Omental fat pad (tissue), 4 donors: ENCODE results near the gene OTUB1. TPM values are rescaled to one million over a fixed set of nuclear protein-coding genes. Genes with fewer than 3 reads are reported as not detected.
"Not testable (repeated sequence)": the region's sequence is repeated elsewhere in the genome, so short reads cannot be mapped to it uniquely, and the experiment has no call there.

Source experiments
- ATAC-seq: fragments of 150-250 bp; one replicate; pipeline ENCODE4 v1.9.1; 2016; ENCODE audit warnings: mild to moderate bottlenecking, moderate library complexity; ENCODE audit not compliant: low FRiP score
- DNase-seq: peaks from one replicate; pipeline ENCODE4 v3.0.0-alpha.2; 2019; ENCODE audit warnings: low spot score
- total RNA-seq, 4 donors: library from RNA; depleted of rRNA; stranded (reverse); fragments of >200 nt; gene quantifications; one replicate each; pipeline ENCODE4 v1.1.0, GENCODE V29; 2016
- TF ChIP-seq, protein P1 (sequence below), 3 donors: fragments of 450-650 bp; IDR thresholded peaks; one replicate each; pipeline ENCODE4 v1.5.1; 2016 to 2017; ENCODE audit warnings: antibody characterized with exemption in 3 of 3, mild to moderate bottlenecking in 3 of 3, moderate library complexity in 2 of 3

Gene OTUB1
- total RNA-seq, 4 donors from 2014 or later, result 44.4 to 59.2 (median 52.5) TPM

DNA sequence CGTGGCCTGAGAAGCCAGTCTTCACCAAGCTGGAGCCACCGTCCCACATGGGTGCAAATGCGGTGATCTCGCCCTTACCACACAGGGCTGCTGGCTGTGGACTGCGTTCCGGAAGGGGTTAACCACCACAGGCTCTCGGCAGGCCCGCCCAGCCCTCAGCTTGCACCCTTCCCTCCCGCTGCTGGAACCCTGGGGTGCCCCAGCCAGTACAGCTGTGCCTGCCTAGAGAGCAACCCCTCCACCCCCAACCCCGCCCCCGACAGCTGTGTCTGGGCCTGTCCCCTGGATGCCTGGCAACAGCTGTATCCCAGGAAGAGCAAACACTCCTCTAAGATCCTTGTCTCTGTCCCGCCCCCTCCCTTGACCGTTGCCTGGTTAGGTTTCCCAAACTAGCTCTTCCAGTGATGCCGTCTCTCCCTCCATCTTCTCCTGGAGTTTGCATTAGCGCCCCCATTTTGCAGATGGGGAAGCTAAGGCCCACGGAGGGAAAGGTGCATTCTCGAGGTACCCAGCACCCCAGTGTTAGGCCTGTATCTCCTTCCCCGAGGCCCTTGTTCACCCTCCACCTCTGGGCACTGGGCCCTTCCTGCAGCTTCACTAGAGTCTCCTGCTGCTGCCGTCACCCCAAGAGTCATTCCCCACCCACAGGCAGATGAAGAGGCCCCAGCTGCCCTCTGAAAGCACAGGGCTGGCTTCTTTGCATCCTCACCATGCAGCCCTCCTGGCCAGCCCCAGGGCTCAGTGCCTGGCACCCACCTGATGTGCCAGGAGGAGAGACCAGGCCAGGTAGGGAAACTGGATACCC, 24.4 kb upstream of the OTUB1 start:
- ATAC-seq (no peak), DNase-seq (no peak)
- TF ChIP-seq, protein P1, sequence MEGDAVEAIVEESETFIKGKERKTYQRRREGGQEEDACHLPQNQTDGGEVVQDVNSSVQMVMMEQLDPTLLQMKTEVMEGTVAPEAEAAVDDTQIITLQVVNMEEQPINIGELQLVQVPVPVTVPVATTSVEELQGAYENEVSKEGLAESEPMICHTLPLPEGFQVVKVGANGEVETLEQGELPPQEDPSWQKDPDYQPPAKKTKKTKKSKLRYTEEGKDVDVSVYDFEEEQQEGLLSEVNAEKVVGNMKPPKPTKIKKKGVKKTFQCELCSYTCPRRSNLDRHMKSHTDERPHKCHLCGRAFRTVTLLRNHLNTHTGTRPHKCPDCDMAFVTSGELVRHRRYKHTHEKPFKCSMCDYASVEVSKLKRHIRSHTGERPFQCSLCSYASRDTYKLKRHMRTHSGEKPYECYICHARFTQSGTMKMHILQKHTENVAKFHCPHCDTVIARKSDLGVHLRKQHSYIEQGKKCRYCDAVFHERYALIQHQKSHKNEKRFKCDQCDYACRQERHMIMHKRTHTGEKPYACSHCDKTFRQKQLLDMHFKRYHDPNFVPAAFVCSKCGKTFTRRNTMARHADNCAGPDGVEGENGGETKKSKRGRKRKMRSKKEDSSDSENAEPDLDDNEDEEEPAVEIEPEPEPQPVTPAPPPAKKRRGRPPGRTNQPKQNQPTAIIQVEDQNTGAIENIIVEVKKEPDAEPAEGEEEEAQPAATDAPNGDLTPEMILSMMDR (IDR thresholded peaks at IDR 0.05), result no peak

- not testable (repeated sequence) for ATAC-seq, DNase-seq
Measured at GRCh38 chr11:63963895-63964294, 22.3 kb upstream of the OTUB1 start.

DNA sequence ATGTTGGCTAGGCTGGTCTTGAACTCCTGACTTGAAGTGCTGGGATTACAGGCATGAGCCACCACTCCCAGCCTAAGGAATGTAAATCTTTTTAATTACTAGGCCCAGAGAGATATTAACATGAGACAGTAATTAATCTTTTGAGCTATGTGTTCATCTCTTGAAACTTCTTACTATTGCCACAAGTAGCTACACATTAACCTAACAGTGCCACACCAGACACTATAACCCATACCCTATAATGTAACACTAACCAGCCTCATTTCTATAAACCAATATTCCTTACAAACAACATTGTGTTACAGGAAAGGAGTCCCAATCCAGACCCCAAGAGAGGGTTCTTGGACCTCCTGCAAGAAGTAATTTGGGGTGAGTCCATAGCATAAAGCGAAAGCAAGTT, 19.8 kb upstream of the OTUB1 start:
- DNase-seq, result no peak
- ATAC-seq, result no peak
- TF ChIP-seq, protein P1 (IDR thresholded peaks at IDR 0.05), result no peak

GRCh38 chr11:63969461-63969860, 16.8 kb upstream of the OTUB1 start:
- DNase-seq, result no peak
- no peak for ATAC-seq
- TF ChIP-seq, protein P1 (IDR thresholded peaks at IDR 0.05), result no peak

GRCh38 chr11:63970902-63971301, 15.3 kb upstream of the OTUB1 start:
- ATAC-seq (no peak), DNase-seq (no peak)
- TF ChIP-seq, protein P1 (IDR thresholded peaks at IDR 0.05), result no peak

- ATAC-seq, DNase-seq: not testable (repeated sequence)
Measured at GRCh38 chr11:63973912-63974258, 12.4 kb upstream of the OTUB1 start.

DNA sequence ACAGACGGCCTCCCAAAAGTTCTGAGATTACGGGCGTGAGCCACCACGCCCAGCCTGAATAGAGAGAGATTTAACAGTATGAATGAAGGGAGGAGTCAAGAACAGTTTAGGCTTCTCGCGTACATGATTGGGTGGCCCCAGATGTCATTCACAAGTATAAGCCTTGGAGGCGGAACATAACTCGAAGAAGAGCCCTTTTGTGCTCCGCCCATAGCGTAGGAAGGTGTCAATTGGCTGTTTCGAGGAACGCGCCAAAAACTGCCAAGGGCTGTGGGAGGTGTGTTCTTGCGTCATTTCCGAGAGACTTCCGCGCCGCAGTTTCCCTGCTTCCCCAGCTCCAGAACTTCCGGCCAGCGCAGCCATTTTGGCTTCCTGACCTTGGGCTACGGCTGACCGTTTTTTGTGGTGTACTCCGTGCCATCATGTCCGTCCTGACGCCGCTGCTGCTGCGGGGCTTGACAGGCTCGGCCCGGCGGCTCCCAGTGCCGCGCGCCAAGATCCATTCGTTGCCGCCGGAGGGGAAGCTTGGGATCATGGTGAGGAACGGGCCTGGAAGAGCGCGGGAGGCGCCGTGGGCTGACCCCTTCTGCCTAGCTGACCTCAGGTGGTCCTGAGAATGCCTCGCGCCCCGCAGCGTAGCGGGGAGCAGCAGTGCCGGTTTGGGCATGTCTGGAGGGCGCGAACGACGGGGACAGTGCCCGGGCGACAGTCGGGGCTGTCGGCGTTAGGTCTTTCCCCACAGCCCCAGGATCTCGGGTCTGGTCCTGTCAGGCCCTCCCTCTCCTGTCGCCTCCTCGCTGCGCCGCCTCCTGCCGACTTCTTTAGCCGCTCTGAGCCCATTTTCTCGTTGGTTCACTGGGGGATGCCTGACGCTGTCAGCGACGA, 11.7 kb upstream of the OTUB1 start, which contains the start of gene COX8A:
TSS of gene COX8A (plus strand) at position 362 of the 885 bp plus-strand sequence. CDS start at position 423, 61 bp downstream.
- TF ChIP-seq, protein P1 (IDR thresholded peaks at IDR 0.05), result no peak
- DNase-seq (peak; percentile 96), ATAC-seq (peak; percentile 99)
